VCaP (cell line): ENCODE measurements around the gene TREM2.

Experiments
- H3K27ac ChIP-seq: fragments of 450-650 bp; 2 replicates; pipeline ENCODE4 v1.5.1; 2017
- CTCF ChIP-seq: fragments of 450-650 bp; conservative IDR thresholded peaks from 2 replicates; pipeline ENCODE4 v1.5.1; 2017; ENCODE audit warnings: mild to moderate bottlenecking, moderate library complexity

The TREM2 gene

DNA sequence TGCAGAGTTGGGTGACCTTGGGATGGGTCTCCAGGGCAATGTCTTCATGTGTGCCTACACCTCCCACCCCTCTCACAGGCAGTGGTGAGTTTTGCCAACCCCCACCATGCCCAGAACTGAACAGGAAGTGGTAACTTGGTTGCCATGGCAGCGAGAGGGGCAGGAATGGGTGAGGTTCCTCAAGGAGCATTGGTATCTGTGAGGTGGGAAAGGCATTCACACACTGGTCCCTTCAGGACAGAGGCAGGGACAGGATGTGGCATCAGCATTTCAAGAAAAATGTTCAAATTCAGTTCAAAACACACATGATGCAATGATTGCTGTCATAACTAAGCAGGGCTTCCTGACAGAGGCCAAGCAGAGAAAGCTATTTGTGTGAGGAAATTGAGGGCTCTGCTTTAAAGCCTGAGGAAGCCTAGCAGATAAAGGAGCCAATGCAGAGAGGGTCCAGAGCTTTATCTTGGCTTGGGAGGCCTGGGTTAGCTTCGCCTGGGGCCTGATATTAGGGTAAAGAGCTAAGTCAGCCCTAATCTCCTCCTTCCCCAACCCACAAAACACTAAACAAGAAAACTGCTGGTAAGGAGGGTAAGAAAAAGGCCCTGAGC lies 37.5 kb upstream of the TREM2 start:
- no peak for TF ChIP-seq CTCF
- H3K27ac ChIP-seq: no peak overlapping the region

DNA sequence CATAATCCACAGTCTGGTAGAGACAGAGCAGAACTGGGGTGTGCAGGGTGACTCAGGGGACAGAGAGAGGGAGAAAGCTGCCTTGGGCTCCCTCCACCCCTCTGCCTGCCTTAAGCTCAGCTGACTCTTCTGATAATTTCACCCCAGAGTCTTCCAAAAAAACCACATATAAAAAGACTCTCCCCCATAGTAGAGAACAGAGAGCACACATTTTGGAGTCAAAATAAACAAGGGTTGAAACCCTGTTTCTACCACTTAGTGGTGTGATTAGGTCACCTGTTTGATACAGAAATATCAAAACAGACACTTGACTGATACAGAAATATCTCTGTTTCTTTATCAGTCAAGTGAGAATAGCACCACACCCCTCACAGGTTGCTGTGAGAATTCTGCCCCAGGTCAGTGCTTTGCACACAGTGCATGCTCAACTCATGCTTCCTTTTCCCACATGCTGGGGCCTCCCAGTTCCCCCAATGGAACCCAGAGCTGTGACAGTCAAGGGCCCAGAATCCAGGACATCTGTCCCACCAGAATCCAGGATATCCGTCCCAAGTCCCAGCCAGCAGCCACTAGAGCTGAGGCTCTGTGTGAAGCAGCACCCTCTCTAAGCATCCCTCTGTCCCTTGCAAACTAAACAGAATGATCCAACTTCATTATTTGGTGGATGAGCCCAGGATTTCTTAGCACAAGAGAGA lies 36.8 kb upstream of the TREM2 start:
- H3K27ac ChIP-seq: no peak overlapping the region

DNA sequence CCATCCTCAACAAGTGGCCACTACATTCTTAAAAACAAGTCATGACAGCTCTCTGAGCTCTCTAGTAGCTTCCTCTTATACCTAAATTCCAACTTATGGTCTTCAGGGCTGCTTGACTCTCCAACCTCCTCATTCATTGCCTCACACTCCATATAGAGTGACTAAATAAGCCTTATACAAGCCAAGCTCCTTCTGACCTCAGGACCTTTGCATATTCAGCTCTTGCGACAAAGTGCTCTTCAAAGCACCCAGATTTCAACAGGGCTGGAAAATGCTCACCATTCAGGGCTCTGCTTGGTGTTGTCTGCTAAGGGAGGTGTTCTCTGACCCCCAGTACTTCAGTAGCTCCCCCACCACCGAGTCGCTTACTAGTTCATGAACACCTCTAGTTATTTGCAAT lies 34.3 kb upstream of the TREM2 start:
- H3K27ac ChIP-seq: no peak overlapping the region
- TF ChIP-seq CTCF: no peak

More for the DNA sequence above, 36.8 kb upstream of the TREM2 start:
- no peak for TF ChIP-seq CTCF

DNA sequence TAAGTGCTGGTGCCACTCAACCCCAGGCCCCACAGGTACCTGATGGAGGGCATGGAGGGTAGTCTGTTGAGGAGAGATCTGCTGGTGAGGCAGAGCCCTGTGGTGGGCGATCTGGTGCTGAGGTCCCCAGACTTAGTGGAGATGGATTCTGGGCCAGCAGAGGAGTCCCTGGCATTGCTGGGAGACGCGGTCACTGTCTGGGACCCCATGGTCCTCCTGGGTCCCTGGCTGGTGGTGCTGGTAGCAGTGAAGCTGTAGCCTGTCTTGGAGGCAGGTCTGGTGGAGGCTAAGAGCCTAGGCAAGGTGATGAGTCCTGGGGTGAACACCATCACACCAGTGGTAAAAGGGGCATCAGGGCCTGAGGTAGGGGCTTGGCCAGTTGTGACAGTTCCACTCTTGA lies 31.5 kb upstream of the TREM2 start:
- TF ChIP-seq CTCF: no peak
- H3K27ac ChIP-seq: no peak overlapping the region

DNA sequence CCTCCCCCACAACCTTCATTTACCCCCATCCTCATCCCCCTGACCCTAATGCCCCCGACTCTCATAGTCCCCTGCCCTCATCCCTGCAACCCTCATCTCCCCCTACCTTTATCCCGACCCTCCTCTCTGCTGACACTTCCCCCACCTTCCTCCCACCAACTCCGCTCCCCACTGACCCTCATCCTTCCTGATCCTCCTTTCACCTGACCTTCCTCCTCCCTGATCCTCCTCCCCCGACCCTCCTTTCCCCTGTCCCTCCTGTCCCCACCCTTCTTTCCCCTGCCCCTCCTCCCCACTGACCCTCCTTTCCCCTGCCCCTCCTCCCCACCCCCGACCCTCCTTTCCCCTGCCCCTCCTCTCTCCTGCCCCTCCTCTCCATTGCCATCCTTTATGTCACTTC lies 31.0 kb upstream of the TREM2 start:
- no peak overlapping the region for H3K27ac ChIP-seq
- no peak for TF ChIP-seq CTCF

- H3K27ac ChIP-seq: no peak overlapping the region
- no peak for TF ChIP-seq CTCF
Measured at GRCh38 chr6:41193171-41193734, 30.3 kb upstream of the TREM2 start.

DNA sequence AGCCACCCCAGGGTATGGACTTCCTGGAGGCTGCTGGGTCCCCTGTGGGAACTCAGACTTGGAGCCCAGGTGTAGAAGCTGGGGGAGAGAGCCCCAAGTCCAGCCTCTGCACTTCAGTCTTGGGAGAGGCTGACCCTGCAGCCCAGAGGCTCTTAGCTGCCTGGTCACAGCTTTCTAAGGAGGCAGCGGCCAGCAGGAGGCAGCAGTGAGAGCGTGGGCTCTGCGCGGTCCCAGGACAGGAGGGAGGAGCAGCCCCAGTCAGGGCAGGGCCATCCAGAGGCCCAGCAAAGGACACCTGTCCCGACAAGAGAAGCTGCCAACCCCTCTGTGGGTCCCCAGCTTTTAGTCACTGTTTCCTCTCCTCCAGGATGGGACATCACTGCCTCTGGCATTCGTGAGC lies 28.7 kb upstream of the TREM2 start:
- TF ChIP-seq CTCF: peak; percentile 48

More for the DNA sequence above, 28.7 kb upstream of the TREM2 start:
- no peak overlapping the region for H3K27ac ChIP-seq
